Measurements from ENCODE around the gene EPS8L3. TPM values are rescaled to one million over a fixed set of nuclear protein-coding genes. Genes with fewer than 3 reads are reported as not detected.

Gene EPS8L3
- total RNA-seq, 1 donor from 2014 or later: not detected

DNA sequence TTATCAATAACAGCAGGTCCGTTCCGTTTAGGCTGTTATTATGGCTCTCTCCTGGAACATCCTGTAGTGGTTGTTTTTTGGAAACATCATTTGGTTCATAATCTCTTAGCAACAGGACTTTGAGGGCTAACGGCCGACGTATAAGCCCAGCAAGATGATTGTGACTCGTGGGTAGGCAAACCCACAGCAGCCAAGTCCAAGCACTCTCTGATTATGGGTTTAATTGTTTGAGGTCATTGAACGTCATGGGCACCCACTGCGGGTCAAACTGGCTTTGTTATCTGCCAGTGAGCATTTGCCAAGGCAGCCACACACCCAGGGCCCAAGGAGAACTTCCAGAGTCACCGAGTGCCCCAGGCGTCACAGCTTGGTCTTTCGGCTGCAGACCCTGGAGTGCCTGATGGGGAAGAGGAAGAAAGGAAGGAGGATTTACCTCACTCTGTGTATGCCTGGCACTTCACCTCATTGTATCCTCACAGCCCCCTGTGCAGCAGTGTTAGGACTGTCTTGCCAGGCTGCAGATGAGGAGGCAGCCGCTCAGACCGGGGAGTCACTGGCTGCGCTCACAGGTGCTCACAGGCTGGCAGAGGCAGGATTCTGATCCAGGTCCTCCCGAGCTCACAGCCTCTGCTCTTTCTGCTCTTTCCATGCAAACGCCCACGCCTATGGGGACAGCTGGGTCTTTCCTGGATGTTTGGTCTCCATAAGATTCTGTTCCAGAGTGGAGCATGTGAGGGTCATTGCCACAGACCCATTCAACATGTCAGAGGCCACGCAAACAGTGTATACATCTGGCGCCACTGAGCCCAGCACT is 30.8 kb upstream of the EPS8L3 start:
- intact Hi-C loops (cut with micrococcal nuclease): loop anchor here (5.0 kb wide), 1 partner anchor 238 kb away; the partner anchor contains the start of gene STRIP1

DNA sequence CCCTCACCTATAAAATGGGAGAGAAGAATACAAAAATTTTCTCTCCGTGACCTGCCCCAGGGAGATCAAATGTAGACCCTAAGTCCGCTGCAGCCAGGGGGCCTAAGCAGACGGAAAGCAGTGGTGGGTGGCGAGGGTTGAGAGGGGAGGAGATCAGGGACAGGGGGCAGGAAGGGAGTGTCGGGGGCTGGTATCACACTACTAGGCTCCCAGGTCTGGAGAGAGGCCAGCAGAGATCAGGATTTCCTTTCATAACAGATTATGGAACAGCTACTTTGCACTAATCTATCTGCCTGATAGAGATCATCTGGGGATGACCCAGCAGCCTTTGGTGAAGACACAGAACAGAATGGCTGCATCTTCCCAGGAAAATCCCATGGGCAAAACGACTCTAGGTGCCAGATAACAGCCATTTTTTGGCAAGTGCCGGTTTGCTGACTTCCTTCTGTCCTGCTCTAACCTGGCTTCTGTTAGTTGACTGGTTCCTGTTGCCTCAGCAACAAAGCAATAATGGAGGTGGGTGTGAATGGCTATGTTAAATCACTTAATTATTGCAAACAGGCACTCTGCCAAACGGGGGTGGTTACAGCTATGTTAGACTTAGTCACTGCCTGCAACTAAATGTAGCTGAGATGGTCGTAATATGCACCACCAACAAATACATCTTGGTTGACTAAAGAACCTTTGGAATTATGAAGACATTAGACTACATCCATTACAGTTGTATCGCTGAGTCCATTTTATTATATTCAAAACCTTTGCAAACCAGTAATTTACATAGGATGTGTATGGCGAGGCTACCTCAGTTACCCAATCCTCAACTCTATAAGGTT is 30.0 kb upstream of the EPS8L3 start:
- intact Hi-C loops (cut with micrococcal nuclease): loop anchor here (5.0 kb wide), 1 partner anchor 239 kb away; the partner anchor contains the start of gene STRIP1

DNA sequence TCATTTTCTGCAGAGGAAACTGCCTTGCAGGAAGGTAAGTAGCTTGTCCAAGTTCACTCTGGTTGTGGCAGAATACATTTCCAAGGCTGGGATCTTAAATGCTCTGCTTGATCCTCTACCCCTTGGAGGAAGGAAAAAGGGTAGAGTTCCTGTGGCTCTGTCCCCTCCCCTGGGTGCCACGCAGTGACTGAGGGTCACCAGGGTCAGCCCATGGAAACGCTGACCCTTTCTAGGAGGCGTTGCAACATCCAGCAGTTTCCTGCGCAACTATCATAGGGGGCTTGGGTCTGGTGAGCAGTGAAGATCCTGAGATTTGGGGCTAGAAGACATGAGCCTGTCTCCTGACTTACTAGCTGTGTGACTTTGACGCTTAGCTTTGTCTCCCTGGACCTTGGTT is 29.4 kb upstream of the EPS8L3 start:
- intact Hi-C loops (cut with micrococcal nuclease): loop anchor here (5.0 kb wide), 1 partner anchor 239 kb away; the partner anchor contains the start of gene STRIP1

- intact Hi-C loops (cut with micrococcal nuclease): loop anchor here (5.0 kb wide), 1 partner anchor 240 kb away; the partner anchor contains the start of gene STRIP1
These were observed 28.5 kb upstream of the EPS8L3 start for GRCh38 chr1:109792056-109792831.

DNA sequence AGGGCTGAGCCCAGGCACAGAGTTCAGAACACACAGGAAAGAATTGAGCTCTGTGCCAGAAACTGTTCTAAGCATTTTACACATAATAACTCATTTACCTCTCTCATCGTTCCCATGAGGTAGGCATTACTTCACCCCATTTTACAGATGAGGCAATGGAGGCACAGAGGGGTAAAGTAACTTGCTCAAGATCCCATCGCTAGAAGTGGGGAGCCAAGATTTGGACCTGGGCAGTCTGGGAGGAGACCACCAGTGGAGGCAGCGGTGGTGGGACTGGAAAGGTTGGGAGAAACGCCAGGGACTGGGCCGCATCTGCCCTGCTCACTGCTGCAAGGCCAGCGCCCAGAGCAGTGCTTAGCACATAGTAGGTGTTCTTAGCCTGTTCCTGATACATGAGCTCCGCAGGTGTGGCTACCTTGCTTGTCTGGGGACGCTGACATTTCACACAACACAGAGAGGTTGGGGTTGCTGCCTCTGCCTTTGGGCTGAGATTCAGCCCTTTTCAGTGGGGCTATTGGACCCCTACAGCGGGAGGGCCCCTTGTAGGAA is 27.8 kb upstream of the EPS8L3 start:
- intact Hi-C loops (cut with micrococcal nuclease): loop anchor here (5.0 kb wide), 1 partner anchor 241 kb away; the partner anchor contains the start of gene STRIP1

- intact Hi-C loops (cut with micrococcal nuclease): loop anchor here (1.0 to 5.0 kb wide), 6 partner anchors 11 to 241 kb away; partner anchors contain the start of genes AHCYL1, CSF1 and STRIP1
These were observed 27.2 kb upstream of the EPS8L3 start for GRCh38 chr1:109790735-109791494.

DNA sequence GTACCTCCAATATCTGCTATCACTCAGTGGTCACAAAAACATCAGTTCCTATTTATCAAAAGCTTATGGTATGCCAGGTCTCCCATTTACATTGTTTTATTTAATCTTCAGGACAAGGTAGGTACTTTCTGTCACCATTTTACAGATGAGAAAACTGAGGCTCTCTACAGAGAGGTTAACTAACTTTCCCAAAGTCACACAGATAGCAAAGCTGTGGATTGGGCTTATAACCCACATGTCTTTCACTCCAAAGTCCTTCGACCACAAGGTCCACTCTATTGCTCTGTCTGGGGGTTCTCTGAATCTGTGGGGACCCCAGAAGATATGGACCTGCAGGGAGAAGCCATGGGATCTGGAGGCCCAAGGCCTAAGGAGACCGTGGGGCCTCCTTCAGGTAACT is 26.6 kb upstream of the EPS8L3 start:
- intact Hi-C loops (cut with micrococcal nuclease): loop anchor here (1.0 to 5.0 kb wide), 6 partner anchors 12 to 242 kb away; partner anchors contain the start of genes AHCYL1, CSF1 and STRIP1

- intact Hi-C loops (cut with micrococcal nuclease): loop anchor here (1.0 to 5.0 kb wide), 6 partner anchors 12 to 243 kb away; partner anchors contain the start of genes AHCYL1, CSF1 and STRIP1
These were observed 25.9 kb upstream of the EPS8L3 start for GRCh38 chr1:109789551-109790180.

DNA sequence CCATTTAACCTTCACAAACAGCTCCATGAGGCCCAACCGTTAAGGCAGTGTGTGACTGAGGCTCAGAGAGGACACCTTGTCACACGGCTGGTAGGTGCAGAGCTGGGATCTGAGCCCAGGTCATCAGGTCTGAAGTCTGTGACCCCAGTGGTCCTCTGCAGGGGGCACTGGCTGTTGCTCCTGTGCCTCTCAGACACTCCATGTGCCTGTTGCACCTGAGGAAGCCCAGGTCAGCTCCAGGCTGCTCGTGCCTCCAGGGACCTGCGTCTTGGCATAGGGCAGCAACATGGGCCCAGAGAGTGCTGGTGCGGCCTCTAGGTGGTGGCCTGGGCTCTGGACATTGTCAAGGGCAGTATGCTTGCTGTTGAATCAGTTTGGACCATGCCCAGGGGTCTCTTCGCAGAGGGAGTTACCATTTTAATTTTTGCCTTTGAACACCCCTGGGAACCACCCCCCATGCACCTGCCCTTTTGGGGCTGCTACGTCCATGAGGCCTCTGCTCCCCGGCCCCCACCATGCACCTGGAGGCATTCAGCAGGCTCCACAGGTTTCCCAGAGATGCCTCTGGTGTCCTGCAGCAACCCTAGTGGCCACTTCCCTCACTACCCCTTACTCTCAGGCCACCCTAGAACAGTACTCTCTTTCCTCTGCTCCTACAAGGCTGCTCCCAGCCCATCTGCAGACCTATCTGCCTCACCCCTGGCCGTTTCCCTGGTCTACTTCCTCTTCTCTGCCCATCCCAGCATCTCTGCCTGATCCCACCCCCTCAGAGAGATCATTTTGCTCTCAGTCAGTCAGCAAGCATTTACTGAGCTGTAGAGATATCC is 25.2 kb upstream of the EPS8L3 start:
- intact Hi-C loops (cut with micrococcal nuclease): no loop called here

DNA sequence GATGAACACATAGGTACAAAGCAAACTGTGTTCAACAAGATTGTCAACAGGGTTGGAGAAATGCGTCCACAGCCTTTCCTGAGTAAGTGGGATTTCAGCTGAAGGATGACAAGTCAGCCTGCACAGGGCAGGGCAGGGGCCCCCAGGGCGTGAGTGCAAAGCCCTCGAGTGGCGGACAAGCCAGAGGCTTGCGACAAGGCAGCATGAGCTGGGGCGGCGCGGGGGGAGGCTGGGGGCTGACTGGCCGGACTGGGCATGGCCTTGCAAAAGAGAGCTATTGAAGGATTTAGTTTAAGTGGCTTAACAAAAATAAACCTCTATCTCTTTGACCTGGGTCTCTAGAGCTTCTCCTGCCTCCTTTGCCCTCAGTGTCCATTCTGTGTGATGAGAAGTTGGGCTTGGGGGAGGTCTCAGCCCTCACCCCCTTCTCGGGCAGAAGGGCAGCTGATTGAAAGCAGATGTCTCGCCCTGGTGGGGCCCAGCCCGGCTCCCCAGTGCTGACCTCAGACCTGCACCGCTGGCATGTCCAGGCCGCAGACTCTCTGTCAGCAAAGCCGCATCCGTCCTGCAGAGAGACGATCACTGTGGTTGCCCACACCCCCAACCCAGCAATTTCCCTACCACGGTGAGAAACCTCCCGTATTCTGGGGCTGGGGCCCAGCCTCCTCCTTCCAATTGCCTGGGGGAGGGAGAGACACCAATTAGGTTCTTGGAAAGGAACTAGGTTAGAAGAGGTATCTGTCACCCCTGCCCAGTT is 24.3 kb upstream of the EPS8L3 start:
- intact Hi-C loops (cut with micrococcal nuclease): no loop called here

DNA sequence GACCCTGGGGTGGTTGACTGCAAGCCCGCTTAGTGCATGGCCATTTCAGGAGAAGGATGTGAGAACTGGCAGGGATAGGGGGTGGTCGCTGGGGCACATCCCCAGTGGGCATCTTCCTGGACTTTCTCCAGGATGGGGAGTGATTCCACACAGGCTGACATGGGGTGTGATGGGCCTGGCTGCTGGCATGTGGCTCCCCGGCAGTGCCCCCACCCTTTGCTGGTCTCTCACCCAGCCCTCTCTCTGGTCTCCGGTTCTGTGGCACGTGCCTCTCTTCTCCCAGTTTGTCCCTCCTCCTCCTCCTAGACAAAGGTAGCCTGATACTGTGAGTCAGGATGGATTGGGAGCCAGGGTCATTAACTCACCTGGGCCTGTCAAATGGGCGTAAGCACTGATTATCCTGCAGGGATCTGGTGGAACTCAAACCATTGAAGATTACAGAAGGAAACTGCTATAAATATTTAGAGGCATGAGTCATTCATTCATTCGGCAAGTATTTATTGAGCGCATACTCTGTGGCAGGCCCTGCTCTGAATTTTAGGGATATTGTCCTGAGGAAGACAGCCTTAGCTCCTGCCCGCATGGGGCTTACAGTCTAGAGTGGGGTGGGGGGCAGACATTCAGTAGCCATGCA is 23.6 kb upstream of the EPS8L3 start:
- intact Hi-C loops (cut with micrococcal nuclease): no loop called here

GRCh38 chr1:109786531-109787021 is 22.9 kb upstream of the EPS8L3 start:
- intact Hi-C loops (cut with micrococcal nuclease): no loop called here

- intact Hi-C loops (cut with micrococcal nuclease): no loop called here
These were observed 22.4 kb upstream of the EPS8L3 start for GRCh38 chr1:109786112-109786480.

- intact Hi-C loops (cut with micrococcal nuclease): no loop called here
These were observed 21.9 kb upstream of the EPS8L3 start for GRCh38 chr1:109785446-109786111.

- intact Hi-C loops (cut with micrococcal nuclease): no loop called here
These were observed 21.0 kb upstream of the EPS8L3 start for GRCh38 chr1:109784551-109785252.

DNA sequence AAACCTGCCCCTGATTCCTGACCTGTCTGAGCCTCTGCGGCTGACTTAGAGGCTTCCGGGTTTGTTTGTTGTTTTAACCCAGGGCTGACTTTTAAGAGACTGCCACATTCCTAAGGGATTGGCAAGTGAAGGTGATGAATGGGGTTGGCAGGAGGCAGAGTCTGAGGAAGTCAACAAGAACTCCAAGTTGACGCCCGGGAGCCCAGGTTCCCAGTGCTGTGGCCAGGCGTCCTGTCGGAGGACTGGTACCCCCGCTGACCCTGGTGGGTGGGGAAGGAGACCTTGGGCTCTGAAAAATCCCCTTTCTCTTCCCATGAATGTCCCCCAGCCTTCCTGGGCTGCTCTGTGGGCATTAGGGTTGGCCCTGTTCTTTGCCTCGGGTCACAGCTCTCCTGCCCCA is 19.7 kb upstream of the EPS8L3 start:
- intact Hi-C loops (cut with micrococcal nuclease): no loop called here
